NCI-H524 (cell line): ENCODE measurements around the gene PGM2L1.
"Not testable (repeated sequence)": the region's sequence is repeated elsewhere in the genome, so short reads cannot be mapped to it uniquely, and the experiment has no call there.

ENCODE experiments used
- DNase-seq, 2 experiments: peaks; one replicate each; lab custom pipeline; 2025; lab: John Stamatoyannopoulos, UW

PGM2L1 gene

GRCh38 chr11:74398244-74399159, at the start of gene PGM2L1:
Gene PGM2L1, minus strand, starts transcription at chr11:74398433. Its CDS starts 272 bp downstream, at chr11:74398161.
- peak; percentile 89 to 93 for DNase-seq

DNA sequence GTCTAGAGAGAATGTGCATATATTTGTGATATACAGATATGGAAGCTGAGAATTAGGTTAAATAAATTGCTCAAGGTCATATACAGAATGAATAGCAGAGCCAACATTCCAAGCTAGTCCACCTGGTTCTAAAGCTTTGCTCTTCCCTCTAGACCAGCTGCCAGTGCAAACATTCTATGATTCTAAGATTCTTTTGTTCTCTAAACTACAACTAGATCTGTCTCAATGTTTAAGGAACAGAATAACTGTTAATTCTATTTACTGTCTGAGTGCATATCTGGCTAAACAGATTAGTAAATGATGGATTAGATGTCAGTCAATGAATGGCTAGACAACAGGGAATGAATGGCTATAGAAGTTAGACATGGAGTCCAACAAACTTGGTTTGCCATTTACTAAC, 49.5 kb upstream of the PGM2L1 start:
- no peak for DNase-seq

DNA sequence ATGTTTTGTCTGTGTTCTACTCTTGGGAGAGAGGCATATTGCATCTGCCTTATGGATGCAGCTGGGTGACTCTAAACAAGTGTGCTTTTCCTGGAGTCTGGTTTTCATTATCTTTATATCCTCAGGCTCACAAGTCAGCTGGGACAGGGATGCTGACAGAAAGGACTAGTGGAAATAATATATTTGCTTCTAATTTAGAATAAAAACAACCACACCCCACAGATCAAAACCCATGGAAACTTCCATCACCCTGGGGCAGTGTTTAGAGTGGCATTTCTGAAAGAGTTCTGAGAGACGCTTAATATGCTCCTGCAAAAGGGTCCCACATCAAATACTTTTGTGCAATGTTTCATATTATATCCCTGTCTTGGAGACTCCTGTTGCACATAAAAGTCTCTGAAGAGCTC, 48.3 kb upstream of the PGM2L1 start:
- no peak for DNase-seq

GRCh38 chr11:74444173-74444826, 46.1 kb upstream of the PGM2L1 start:
- peak in 1 of 2 experiments; percentile 37 for DNase-seq

- peak; percentile 22 to 79 for DNase-seq
These were observed 45.0 kb upstream of the PGM2L1 start for GRCh38 chr11:74443071-74443864.

DNA sequence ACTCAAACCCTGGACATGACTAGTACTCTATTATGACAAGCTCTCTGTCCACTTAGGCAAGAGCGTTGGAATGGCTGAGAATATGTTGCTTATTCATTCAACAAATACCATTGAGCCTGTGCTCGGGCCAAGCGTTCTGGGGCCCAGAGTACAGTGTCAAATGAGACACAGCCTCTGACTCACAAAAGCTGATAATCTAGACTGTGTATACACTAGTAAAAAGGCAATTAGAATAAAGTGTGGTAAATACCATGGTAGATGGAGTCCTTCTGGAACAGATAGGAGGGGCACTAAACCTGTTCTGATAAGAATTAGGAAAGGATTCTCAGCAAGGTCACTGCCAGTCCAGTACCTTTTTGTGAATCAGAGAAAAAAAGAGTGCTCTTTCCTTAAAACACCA, 44.4 kb upstream of the PGM2L1 start:
- no peak for DNase-seq

GRCh38 chr11:74438681-74439080, 40.4 kb upstream of the PGM2L1 start:
- no peak for DNase-seq

GRCh38 chr11:74437441-74438042, 39.3 kb upstream of the PGM2L1 start:
- DNase-seq = no peak

DNA sequence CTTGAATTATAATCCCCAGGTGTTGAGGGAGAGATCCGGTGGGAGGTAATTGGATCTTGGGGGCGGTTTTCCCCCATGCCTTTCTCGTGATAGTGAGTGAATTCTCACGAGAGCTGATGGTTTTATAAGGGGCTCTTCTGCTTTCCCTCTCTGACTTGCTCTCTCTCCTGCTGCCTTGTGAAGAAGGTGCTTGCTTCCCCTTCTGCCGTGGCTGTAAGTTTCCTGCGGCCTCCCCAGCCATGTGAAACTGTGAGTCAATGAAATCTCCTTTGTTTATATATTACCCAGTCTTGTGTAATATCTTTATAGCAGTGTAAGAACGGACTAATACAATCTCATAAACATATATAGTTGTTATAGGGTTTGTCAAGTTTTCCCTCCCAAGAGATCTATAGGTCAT, 36.3 kb upstream of the PGM2L1 start:
- DNase-seq = no peak

GRCh38 chr11:74429205-74429604, 31.0 kb upstream of the PGM2L1 start:
- no peak for DNase-seq

GRCh38 chr11:74427384-74427886, 29.2 kb upstream of the PGM2L1 start:
- no peak for DNase-seq

DNA sequence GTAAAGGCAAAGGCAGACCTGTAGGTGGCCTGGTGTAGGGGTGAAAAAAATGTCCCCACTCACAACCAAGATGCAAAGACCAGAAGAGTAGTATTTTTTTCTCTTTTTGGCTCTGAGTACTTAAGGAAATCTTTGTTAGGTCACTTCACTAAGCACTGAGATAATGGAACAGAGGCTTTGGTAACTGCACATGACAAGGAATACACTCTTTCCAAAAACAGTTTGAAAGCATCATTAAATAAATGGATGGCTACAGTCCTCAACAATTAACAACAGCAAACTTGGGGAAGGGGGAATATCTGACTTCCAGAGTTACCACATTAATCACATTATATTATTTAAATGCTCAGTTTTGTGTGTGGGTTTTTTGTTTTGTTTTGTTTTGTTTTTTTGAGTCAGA, 26.9 kb upstream of the PGM2L1 start:
- no peak for DNase-seq

DNA sequence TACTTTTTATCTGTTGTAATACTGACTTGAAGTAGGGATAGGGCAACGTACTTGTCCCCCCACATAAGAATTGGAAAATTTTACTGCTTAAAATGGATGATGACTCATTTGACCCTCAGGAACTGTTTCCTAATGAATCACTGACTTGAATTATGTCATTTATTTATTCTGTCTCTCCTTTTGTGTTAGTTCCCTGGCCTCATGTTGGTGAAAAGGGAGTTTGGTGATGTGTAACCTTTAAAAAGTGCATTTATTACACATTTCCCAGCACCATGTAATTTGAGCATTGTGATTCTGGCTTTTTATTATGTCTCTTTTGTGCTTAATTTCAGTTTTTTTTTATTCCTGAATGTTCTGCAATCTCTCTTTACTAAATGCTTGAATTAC, 20.3 kb upstream of the PGM2L1 start:
- no peak for DNase-seq

GRCh38 chr11:74417860-74418508, 19.8 kb upstream of the PGM2L1 start:
- DNase-seq = no peak

GRCh38 chr11:74417379-74417804, 19.2 kb upstream of the PGM2L1 start:
- peak in 1 of 2 experiments; percentile 4 for DNase-seq

GRCh38 chr11:74416974-74417373, 18.7 kb upstream of the PGM2L1 start:
- DNase-seq = not testable (repeated sequence)

- DNase-seq = no peak
These were observed 14.6 kb upstream of the PGM2L1 start for GRCh38 chr11:74412733-74413359.

DNA sequence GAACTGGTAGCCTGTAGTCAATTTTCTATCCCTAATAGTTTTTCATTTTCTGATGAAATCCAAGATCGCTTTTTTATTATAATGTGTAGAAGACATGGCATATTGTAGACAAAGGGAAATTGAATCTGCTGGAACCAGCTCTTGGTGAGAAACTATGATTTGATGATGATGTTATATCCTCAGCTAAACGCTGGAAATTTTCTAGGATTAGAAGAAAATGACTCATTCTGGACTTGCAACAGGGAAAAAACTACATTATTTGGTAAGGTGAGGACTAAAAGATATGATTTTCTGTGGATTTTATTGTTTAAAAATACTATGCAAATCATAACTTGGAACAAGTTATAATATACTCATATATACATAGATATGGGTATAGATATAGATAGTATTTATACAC, 14.1 kb upstream of the PGM2L1 start:
- no peak for DNase-seq

- DNase-seq = no peak
These were observed 11.4 kb upstream of the PGM2L1 start for GRCh38 chr11:74409633-74410032.

DNA sequence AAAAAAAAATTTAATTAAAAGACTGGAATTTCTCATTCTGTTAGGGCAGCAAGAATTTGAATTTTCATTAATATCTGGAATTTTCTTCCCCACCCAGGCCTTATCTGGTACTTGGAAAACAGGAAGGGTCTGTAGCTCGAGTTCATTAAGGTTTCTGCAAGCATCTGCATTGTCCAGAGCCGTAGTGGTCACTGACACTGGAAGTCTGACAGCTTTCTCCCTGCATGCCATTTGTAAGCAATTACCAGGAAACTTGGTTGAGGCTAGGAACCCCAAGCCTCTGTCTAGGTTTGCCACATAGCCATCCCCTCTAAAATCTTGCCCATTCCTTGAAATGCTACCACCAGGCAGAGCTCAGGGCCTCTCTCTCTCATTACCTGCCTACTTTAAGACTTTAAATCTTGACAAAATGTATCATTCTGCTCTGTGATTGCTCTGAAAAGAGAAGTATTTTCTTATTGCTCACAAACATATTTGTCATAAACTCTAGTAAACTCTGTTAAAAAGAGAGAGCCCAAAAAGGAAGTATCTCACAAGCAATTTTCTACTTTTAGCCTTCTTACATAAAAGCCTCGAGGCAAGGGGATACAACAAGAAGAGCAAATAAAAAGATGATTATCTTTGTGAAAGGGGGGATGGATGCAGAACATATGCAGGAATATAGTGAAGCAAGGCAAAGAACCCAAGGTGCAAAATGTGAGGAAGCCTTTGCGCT, 5.5 kb upstream of the PGM2L1 start:
- DNase-seq = no peak
